Neural cell (in vitro differentiated cells): Measurements from ENCODE around the gene LMCD1. TPM values are rescaled to one million over a fixed set of nuclear protein-coding genes. Genes with fewer than 3 reads are reported as not detected.

ENCODE experiments used
- H2AFZ ChIP-seq: fragments of 200-600, 300-800 bp; sonication (generic), shearing (Covaris generic); 2 replicates; pipeline ENCODE4 v1.6.0; 2014; ENCODE audit warnings: low read depth, mild to moderate bottlenecking, antibody characterized with exemption, low read length, moderate library complexity
- H3F3A ChIP-seq: fragments of 200-600 bp; shearing (Covaris generic); 2 replicates; pipeline ENCODE4 v1.6.1; 2016; ENCODE audit warnings: mild to moderate bottlenecking, moderate library complexity, mixed read lengths, antibody characterized with exemption, low read length; ENCODE audit not compliant: insufficient read depth, poor library complexity, severe bottlenecking
- H3K27ac ChIP-seq: fragments of 200-600, 300-800 bp; sonication (generic), shearing (Covaris generic); 2 replicates; pipeline ENCODE4 v1.5.1; 2014; ENCODE audit warnings: mild to moderate bottlenecking, low read length, moderate library complexity
- H3K27me3 ChIP-seq: fragments of 300-800, 200-600 bp; sonication (generic), shearing (Covaris generic); 2 replicates; pipeline ENCODE4 v1.6.0; 2014; ENCODE audit warnings: mild to moderate bottlenecking, low read depth, low read length, moderate library complexity; ENCODE audit not compliant: insufficient read depth
- H3K36me3 ChIP-seq: fragments of 300-800, 200-600 bp; sonication (generic), shearing (Covaris generic); 2 replicates; pipeline ENCODE4 v1.5.1; 2014; ENCODE audit warnings: mild to moderate bottlenecking, antibody characterized with exemption, low read length, moderate library complexity; ENCODE audit not compliant: insufficient read depth
- H3K4me2 ChIP-seq: fragments of 300-800, 200-600 bp; sonication (generic), shearing (Covaris generic); 2 replicates; pipeline ENCODE4 v1.6.0; 2014; ENCODE audit warnings: mild to moderate bottlenecking, low read length
- H3K4me3 ChIP-seq: fragments of 300-800, 200-600 bp; sonication (generic), shearing (Covaris generic); 2 replicates; pipeline ENCODE4 v1.5.1; 2014; ENCODE audit warnings: mild to moderate bottlenecking, low read length, moderate library complexity
- H3K79me2 ChIP-seq: fragments of 200-600 bp; shearing (Covaris generic); replicated peaks from 2 replicates; pipeline ENCODE4 v1.6.0; 2014; ENCODE audit warnings: mild to moderate bottlenecking, low read length, moderate library complexity; ENCODE audit not compliant: insufficient read depth
- H3K9ac ChIP-seq: fragments of 300-800, 200-600 bp; sonication (generic), shearing (Covaris generic); 2 replicates; pipeline ENCODE4 v1.6.1; 2016; ENCODE audit warnings: mild to moderate bottlenecking, low read length, mixed read lengths
- H3K9me2 ChIP-seq: fragments of 200-600 bp; shearing (Covaris generic); 2 replicates; pipeline ENCODE4 v1.6.1; 2016; ENCODE audit warnings: mild to moderate bottlenecking, low read length, mixed read lengths; ENCODE audit not compliant: insufficient read depth
- H3K9me3 ChIP-seq: fragments of 200-600, 300-800 bp; sonication (generic), shearing (Covaris generic); 2 replicates; pipeline ENCODE4 v1.6.1; 2016; ENCODE audit warnings: mild to moderate bottlenecking, mixed run types, low read length, moderate library complexity, mixed read lengths
- H4K20me1 ChIP-seq: fragments of 200-600 bp; shearing (Covaris generic); 2 replicates; pipeline ENCODE4 v1.6.1; 2016; ENCODE audit warnings: mild to moderate bottlenecking, mixed run types; ENCODE audit not compliant: insufficient read depth
- EP300 ChIP-seq: fragments of 450-650 bp; conservative IDR thresholded peaks from 2 replicates; pipeline ENCODE4 v1.6.1; 2014; ENCODE audit warnings: antibody characterized with exemption, mild to moderate bottlenecking, moderate library complexity; ENCODE audit not compliant: poor library complexity, severe bottlenecking
- EZH2 ChIP-seq: fragments of 200-600, 300-800 bp; shearing (Covaris generic), sonication (generic); IDR thresholded peaks from 2 replicates; pipeline ENCODE4 v1.6.1; 2014; ENCODE audit warnings: antibody characterized with exemption, low read length, borderline replicate concordance, mild to moderate bottlenecking; ENCODE audit not compliant: insufficient read depth, poor library complexity, severe bottlenecking
- MXI1 ChIP-seq: fragments of 450-650 bp; conservative IDR thresholded peaks from 2 replicates; pipeline ENCODE4 v1.6.1; 2014; ENCODE audit warnings: antibody characterized with exemption, mild to moderate bottlenecking; ENCODE audit not compliant: poor library complexity, severe bottlenecking
- POLR2AphosphoS5 ChIP-seq: IDR thresholded peaks from 2 replicates; pipeline ENCODE4 v1.6.1; 2012
- RAD21 ChIP-seq: fragments of 450-650 bp; conservative IDR thresholded peaks from 2 replicates; pipeline ENCODE4 v1.6.1; 2014; ENCODE audit warnings: antibody characterized with exemption, mild to moderate bottlenecking, moderate library complexity
- SMC3 ChIP-seq: fragments of 450-650 bp; conservative IDR thresholded peaks from 2 replicates; pipeline ENCODE4 v1.6.1; 2014; ENCODE audit warnings: antibody characterized with exemption, mild to moderate bottlenecking, moderate library complexity; ENCODE audit not compliant: poor library complexity
- TAF1 ChIP-seq: IDR thresholded peaks from 2 replicates; pipeline ENCODE4 v1.6.1; 2012; ENCODE audit warnings: low read depth
- polyA plus RNA-seq: library from polyadenylated mRNA; depleted of rRNA; stranded (reverse); fragments of >200 nt; gene quantifications from 2 replicates; pipeline ENCODE4 v1.2.3, GENCODE V29; 2014
- TF ChIP-seq, protein P1 (sequence below): fragments of 450-650 bp; IDR thresholded peaks from 2 replicates; pipeline ENCODE4 v1.5.1; 2014; ENCODE audit warnings: antibody characterized with exemption, mild to moderate bottlenecking, moderate library complexity; ENCODE audit not compliant: poor library complexity, severe bottlenecking
- TF ChIP-seq, protein P2 (sequence below): IDR thresholded peaks from 2 replicates; pipeline ENCODE4 v1.6.1; 2012; ENCODE audit warnings: borderline replicate concordance

The LMCD1 gene
- polyA plus RNA-seq, 1 donor from 2014 or later: 3.5 TPM

DNA sequence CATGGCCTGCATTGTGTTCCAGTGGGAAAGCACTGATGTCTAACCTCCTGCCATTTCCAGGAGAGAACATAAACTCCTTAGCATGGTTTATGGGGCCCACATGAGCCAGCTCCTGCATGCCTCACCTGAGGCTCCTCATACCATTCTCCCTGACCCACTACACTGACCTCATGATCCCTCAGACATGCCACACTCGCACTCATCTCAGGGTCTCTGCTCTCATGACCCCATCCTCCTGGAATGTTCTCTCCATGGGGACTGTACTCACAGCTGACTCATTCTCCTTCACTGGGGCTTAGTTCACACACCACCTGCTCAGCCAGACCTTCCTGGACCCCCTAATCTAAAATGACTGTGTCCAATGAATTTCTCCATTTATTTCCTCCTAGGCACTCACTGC, 4.0 kb upstream of the LMCD1 start:
- Histone ChIP-seq H3K4me2 (no peak overlapping the region), H2AFZ (no peak overlapping the region), H3K9me2 (no peaks in the 10 kb centered on the region), H3K27ac (no peak overlapping the region), H3F3A (no peaks in the 10 kb centered on the region), H3K79me2 (no peaks in the 10 kb centered on the region), H4K20me1 (no peaks in the 10 kb centered on the region), H3K27me3 (no peaks in the 10 kb centered on the region), H3K4me3 (no peak overlapping the region), H3K9me3 (no peaks in the 10 kb centered on the region), H3K36me3 (no peaks in the 10 kb centered on the region), H3K9ac (no peak overlapping the region)
- TF ChIP-seq EZH2 (no peak), MXI1 (no peak), SMC3 (no peak), POLR2AphosphoS5 (no peak), EP300 (no peak), TAF1 (no peak), RAD21 (no peak)
- TF ChIP-seq, protein P1, sequence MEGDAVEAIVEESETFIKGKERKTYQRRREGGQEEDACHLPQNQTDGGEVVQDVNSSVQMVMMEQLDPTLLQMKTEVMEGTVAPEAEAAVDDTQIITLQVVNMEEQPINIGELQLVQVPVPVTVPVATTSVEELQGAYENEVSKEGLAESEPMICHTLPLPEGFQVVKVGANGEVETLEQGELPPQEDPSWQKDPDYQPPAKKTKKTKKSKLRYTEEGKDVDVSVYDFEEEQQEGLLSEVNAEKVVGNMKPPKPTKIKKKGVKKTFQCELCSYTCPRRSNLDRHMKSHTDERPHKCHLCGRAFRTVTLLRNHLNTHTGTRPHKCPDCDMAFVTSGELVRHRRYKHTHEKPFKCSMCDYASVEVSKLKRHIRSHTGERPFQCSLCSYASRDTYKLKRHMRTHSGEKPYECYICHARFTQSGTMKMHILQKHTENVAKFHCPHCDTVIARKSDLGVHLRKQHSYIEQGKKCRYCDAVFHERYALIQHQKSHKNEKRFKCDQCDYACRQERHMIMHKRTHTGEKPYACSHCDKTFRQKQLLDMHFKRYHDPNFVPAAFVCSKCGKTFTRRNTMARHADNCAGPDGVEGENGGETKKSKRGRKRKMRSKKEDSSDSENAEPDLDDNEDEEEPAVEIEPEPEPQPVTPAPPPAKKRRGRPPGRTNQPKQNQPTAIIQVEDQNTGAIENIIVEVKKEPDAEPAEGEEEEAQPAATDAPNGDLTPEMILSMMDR: no peak

DNA sequence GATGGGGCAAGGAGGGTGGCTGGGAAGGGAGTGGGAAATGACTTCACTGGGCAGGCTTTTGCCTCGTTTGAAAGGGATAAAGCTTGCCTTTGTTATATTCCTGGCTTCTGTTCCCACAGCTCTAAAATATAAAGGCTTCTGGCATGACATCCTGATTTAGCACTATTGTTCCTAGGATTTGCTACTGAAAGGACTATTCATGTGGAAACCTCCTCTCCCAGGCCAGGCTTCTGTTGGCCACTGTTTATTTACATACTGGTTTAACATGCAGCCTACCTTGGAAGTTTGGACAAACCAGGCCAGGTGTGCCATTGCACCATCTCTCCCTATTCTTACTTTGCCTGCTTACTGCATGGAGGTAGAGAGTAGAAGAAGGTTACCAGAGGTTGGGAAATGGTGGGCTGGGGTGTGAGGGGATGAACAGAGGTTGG, 2.4 kb upstream of the LMCD1 start:
- H3K9ac ChIP-seq: no peak overlapping the region
- no peaks in the 10 kb centered on the region for H3K79me2 ChIP-seq
- no peak overlapping the region for H2AFZ ChIP-seq
- no peak overlapping the region for H3K4me2 ChIP-seq
- no peak overlapping the region for H3K27ac ChIP-seq
- TF ChIP-seq MXI1 (no peak), RAD21 (no peak), SMC3 (no peak), POLR2AphosphoS5 (no peak), EP300 (no peak), EZH2 (no peak), TAF1 (no peak)
- TF ChIP-seq, protein P1: no peak
- TF ChIP-seq, protein P2, sequence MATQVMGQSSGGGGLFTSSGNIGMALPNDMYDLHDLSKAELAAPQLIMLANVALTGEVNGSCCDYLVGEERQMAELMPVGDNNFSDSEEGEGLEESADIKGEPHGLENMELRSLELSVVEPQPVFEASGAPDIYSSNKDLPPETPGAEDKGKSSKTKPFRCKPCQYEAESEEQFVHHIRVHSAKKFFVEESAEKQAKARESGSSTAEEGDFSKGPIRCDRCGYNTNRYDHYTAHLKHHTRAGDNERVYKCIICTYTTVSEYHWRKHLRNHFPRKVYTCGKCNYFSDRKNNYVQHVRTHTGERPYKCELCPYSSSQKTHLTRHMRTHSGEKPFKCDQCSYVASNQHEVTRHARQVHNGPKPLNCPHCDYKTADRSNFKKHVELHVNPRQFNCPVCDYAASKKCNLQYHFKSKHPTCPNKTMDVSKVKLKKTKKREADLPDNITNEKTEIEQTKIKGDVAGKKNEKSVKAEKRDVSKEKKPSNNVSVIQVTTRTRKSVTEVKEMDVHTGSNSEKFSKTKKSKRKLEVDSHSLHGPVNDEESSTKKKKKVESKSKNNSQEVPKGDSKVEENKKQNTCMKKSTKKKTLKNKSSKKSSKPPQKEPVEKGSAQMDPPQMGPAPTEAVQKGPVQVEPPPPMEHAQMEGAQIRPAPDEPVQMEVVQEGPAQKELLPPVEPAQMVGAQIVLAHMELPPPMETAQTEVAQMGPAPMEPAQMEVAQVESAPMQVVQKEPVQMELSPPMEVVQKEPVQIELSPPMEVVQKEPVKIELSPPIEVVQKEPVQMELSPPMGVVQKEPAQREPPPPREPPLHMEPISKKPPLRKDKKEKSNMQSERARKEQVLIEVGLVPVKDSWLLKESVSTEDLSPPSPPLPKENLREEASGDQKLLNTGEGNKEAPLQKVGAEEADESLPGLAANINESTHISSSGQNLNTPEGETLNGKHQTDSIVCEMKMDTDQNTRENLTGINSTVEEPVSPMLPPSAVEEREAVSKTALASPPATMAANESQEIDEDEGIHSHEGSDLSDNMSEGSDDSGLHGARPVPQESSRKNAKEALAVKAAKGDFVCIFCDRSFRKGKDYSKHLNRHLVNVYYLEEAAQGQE: no peak
- H3K9me3 ChIP-seq: no peaks in the 10 kb centered on the region
- no peaks in the 10 kb centered on the region for H4K20me1 ChIP-seq
- no peaks in the 10 kb centered on the region for H3K9me2 ChIP-seq
- H3K36me3 ChIP-seq: no peaks in the 10 kb centered on the region
- H3K4me3 ChIP-seq: no peak overlapping the region
- no peaks in the 10 kb centered on the region for H3K27me3 ChIP-seq
- H3F3A ChIP-seq: no peaks in the 10 kb centered on the region
